NK-92 (cell line): ENCODE measurements around the gene TNNI3K.

ENCODE experiments used
- DNase-seq: peaks from one replicate; lab custom pipeline; 2025; ENCODE audit not compliant: unreplicated experiment; lab: John Stamatoyannopoulos, UW

Gene TNNI3K

DNA sequence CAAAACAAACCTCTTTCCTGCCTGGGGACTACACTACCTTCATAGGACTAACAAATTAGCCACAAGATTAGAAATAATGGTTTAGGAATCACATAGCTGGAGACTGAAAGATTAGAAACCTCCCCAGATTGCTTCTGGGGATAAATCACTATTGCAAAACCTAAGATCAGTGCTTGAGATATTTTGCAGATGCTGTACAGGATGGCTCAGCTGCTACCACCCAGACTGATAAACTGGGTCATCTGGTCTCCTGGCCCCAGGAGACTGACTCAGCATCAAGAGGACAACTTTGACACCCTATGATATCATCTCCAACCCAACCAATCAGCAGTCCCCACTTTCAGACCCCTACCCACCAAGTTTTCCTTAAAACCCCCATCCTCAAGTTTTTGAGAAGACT, 140.2 kb downstream of the TNNI3K start:
- DNase-seq = no peak

- no peak for DNase-seq
Observed at GRCh38 chr1:74380252-74380651, 145.1 kb downstream of the TNNI3K start.

DNA sequence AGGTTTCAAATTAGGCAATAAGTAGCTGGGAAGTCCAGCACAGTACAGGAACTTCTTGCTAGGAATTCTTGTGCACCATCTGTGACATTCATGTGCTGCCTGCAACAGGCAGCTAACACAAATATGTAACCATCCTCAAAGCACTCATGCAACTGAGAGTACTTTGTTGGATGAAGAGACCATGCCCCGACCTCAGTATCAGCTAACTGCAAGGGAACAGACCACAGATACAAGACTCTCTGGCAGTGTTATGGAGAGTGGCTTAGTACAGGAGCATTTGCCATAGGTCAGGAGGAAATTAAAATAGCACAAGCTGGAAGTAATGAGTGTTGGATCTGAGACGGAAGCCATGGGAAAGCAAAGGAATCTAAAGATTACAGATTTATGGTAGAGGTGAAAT, 153.7 kb downstream of the TNNI3K start:
- no peak for DNase-seq

- DNase-seq = no peak
Observed at GRCh38 chr1:74392186-74392585, 157.0 kb downstream of the TNNI3K start.

DNA sequence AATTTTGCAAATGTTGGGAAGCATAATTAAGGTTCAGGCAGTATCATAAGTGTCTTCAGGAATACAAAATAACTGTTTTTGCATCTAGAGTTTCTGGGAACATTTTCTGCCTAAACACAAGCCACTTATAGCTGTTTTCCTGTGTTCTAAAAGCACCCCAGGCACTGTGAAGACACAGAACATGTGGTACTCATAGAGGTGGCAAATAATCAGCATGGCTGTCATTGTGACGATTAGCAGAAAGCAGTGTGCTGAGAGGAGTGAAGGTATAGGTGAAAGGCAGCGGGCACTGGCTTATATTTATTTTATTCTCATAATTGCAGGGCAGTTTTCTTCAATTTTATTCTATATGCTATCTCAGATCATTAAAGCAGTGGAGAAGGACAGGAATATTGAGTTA, 157.7 kb downstream of the TNNI3K start:
- DNase-seq = no peak

- DNase-seq = no peak
Observed at GRCh38 chr1:74395571-74395970, 160.4 kb downstream of the TNNI3K start.

DNA sequence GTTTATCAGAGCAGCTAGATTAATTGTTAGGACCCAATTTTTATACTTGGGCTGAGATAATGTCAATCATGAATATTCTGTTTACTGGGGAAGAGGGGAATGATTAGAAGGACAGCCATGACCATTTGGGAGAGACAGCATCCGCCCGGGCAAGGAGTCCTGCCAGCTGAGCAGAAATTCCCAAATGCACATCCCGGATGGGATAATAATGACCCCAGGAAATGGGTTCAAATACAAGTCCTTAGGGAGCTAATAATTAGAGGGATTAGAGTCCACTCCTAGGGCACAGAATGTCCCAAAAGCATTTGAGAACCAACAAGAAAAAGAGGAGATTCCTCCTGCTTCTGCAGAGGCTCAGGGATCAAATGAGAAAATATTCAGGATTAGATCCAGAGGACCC, 161.3 kb downstream of the TNNI3K start:
- no peak for DNase-seq

- DNase-seq = no peak
Observed at GRCh38 chr1:74396933-74397332, 161.7 kb downstream of the TNNI3K start.

GRCh38 chr1:74399249-74399648, 164.1 kb downstream of the TNNI3K start:
- no peak for DNase-seq

GRCh38 chr1:74402873-74403272, 167.7 kb downstream of the TNNI3K start:
- no peak for DNase-seq

- no peak for DNase-seq
Observed at GRCh38 chr1:74403606-74404005, 168.4 kb downstream of the TNNI3K start.

- no peak for DNase-seq
Observed at GRCh38 chr1:74406759-74407158, 171.6 kb downstream of the TNNI3K start.

- no peak for DNase-seq
Observed at GRCh38 chr1:74407902-74408301, 172.7 kb downstream of the TNNI3K start.

DNA sequence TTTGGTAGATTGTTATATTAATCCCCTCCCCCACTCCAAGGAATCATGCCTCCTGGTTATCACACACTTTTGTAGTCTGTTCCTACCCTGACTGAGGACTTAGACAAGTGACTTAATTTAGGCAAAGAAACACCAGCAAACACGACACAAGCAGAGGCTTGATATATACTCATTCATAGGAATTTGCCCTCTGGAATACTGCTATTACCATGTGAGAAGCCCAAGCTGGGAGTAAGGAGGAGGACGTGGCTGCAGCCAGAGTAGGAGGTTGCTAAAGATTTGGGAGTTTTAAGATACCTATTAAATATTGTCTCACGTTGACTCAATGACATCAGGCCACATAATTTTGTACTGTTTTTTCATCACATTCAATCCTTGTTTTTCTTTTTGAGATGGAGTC, 177.1 kb downstream of the TNNI3K start:
- DNase-seq = no peak

DNA sequence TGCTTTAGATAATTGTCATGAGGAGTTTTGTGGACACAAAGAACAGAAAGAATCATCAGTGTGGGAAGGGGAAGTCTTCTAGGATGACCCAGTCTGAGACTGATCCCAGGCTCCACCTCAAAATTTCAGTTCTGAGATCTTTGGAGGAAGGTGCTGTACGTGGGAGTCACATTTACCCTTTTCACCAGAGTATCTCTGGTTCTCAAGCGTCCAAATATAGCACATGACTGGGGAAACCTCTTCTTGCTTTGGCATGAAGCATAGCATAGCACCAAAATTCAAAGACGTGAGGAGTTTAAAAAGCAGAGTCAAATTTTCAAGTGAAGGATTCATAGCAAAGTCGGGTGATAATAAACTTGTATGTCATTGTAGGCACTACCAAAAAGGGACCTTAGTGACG, 180.7 kb downstream of the TNNI3K start:
- DNase-seq = no peak

- no peak for DNase-seq
Observed at GRCh38 chr1:74419611-74420010, 184.4 kb downstream of the TNNI3K start.

DNA sequence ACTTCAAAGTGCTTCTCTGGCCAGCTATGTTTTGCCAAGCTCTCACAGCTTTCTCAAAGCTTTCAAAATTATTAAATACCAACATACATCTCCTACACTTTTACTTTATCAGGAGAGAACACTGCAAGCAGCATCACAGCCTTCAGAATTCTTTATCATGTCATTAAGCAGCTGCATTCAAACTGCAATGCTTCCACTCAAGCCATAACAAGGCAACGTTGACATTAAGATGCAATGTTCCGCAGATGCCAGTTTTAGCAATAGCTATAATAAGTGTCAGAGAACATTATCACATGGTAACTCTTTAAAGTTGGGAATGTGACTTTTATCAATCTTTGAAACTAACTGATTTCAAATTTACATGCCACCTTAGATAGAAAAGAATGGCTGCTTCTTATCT, 185.3 kb downstream of the TNNI3K start:
- no peak for DNase-seq

- DNase-seq = no peak
Observed at GRCh38 chr1:74422421-74423292, 187.5 kb downstream of the TNNI3K start.

GRCh38 chr1:74423471-74423870, 188.3 kb downstream of the TNNI3K start:
- no peak for DNase-seq

DNA sequence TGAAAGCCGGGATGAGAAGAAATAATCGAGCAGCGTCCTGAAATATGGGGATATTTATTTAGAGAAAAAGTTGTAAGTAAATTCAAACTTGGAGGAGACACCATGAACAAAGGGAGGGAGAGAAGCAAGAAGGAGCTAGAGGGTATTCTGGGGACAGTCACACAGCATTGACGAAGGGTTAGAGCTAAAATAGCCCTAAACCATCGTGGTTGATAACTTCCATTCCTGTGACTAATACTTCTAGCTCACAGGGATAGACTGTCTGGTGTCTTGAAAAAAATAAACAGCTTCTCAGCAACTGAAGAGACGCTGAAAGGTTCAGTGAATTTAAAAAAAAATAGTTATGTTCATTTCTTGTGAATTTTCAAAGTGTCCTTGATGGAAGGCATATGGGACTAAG, 190.5 kb downstream of the TNNI3K start:
- no peak for DNase-seq

DNA sequence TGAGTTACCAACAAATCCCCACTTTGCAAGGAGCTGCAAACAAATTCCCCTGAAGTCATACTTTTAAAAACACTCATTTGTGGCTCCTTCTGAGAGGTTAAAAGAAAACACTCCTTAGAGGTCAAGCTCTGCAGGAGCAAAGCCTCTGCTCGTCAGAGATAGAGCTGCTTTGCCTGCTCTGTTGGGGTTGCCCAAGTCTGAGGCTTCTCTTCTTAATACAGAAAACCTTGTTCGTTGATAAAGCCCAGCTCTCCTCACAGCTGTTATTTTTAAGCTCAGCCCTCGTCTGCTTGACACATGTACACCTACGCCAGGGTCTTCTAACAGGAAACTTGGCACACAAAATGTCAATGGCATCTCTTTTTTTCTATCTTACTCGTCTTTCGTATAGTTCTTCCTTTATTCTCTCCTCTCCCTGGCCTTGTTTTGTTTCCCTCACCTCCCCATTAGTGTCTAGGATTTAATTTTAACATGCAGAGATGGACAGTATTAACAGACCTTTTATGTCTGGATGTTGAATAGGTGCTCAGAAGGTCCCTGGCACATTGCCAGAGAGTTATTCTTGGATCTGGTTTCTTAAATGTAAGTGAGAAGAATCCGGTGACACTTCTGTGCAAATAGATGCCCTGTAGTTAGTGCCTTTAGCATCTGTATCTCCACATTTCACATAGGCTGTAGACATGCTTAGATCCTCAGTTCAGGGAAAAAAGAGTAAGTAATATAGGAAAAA, 191.2 kb downstream of the TNNI3K start:
- DNase-seq = no peak

DNA sequence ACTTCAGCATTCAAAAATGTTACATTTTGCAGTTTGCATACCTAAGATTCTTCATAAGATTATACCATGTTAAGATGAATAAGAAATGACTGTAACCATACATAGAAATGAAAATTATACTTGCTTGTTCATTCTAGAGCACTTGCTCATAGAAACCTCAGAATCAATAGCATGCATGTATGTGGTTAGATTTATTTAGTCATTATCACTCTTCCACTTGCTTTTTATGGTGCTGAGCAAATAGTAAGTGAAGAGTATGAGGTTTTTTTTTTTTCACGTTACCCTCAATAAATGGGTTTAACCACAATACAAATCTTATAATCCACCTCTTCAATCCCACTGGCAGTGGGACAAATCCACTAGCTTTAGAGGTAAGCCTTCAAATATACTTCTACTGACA, 192.5 kb downstream of the TNNI3K start:
- DNase-seq = no peak
